SK-N-SH (cell line): ENCODE results near the gene EMP2. TPM values are rescaled to one million over a fixed set of nuclear protein-coding genes. Genes with fewer than 3 reads are reported as not detected.
"Not testable (repeated sequence)": the region's sequence is repeated elsewhere in the genome, so short reads cannot be mapped to it uniquely, and the experiment has no call there.

Experiments used
- CTCF ChIA-PET: fragments of 300-600, 350-600 bp; formaldehyde crosslinking; extraction: SDS; loops from one replicate; lab custom pipeline; 2021; lab: Yijun Ruan, JAX
- POLR2A ChIA-PET: fragments of 350-600 bp; sonication (Branson Sonifier 250); formaldehyde crosslinking; extraction: SDS; loops from one replicate; lab custom pipeline; 2020; ENCODE audit warnings: antibody characterized with exemption, inconsistent platforms; lab: Yijun Ruan, JAX
- DNase-seq: peaks from one replicate; pipeline ENCODE4 v3.0.0; 2012
- H2AFZ ChIP-seq: fragments of 200-600 bp; sonication (generic); 2 replicates; pipeline ENCODE4 v1.8.1; 2016; ENCODE audit warnings: antibody characterized with exemption, mild to moderate bottlenecking, low read depth
- H3F3A ChIP-seq: fragments of 200-600 bp; sonication (generic); replicated peaks from 2 replicates; pipeline ENCODE3; 2016; ENCODE audit warnings: antibody characterized with exemption, mild to moderate bottlenecking; ENCODE audit not compliant: insufficient read depth
- H3K27ac ChIP-seq, 2 experiments: fragments of 200-500 bp in 1 of 2; fragments of 200-600 bp in 1 of 2; sonication (Bioruptor generic) in 1 of 2; sonication (generic), shearing (Covaris generic) in 1 of 2; 2 replicates each; pipeline versions ENCODE4 v1.5.1 to v1.6.1; 2014 to 2016; ENCODE audit warnings: low read depth in 2 of 2, inconsistent platforms in 1 of 2, low read length in 1 of 2, mild to moderate bottlenecking in 1 of 2, mixed read lengths in 1 of 2
- H3K27me3 ChIP-seq: fragments of 200-600 bp; sonication (generic), shearing (Covaris generic); 2 replicates; pipeline ENCODE4 v1.6.1; 2016; ENCODE audit warnings: mixed run types; ENCODE audit not compliant: insufficient read depth
- H3K36me3 ChIP-seq, 2 experiments: fragments of 200-500 bp in 1 of 2; fragments of 200-600 bp in 1 of 2; sonication (Bioruptor generic) in 1 of 2; sonication (generic) in 1 of 2; replicated peaks in 1 of 2; 2 replicates each; pipeline versions ENCODE3 to v1.5.1; 2014 to 2016; ENCODE audit warnings: low read length in 1 of 2, mild to moderate bottlenecking in 1 of 2; ENCODE audit not compliant: insufficient read depth in 2 of 2, control insufficient read depth in 1 of 2
- H3K4me1 ChIP-seq, 2 experiments: fragments of 200-500 bp in 1 of 2; fragments of 200-600 bp in 1 of 2; sonication (Bioruptor generic) in 1 of 2; sonication (generic), shearing (Covaris generic) in 1 of 2; 2 replicates each; pipeline versions ENCODE4 v1.5.1 to v1.6.1; 2014 to 2016; ENCODE audit warnings: low read depth in 1 of 2, low read length in 1 of 2, mixed run types in 1 of 2; ENCODE audit not compliant: insufficient read depth in 2 of 2, control insufficient read depth in 1 of 2
- H3K4me2 ChIP-seq: fragments of 200-600 bp; sonication (generic), shearing (Covaris generic); 2 replicates; pipeline ENCODE4 v1.6.1; 2017; ENCODE audit warnings: mixed run types
- H3K4me3 ChIP-seq, 2 experiments: fragments of 200-500 bp in 1 of 2; fragments of 200-600 bp in 1 of 2; sonication (Bioruptor generic) in 1 of 2; sonication (generic), shearing (Covaris generic) in 1 of 2; 2 replicates each; pipeline versions ENCODE4 v1.5.1 to v1.8.1; 2014 to 2016; ENCODE audit warnings: low read depth in 2 of 2, inconsistent platforms in 1 of 2, low read length in 1 of 2, mild to moderate bottlenecking in 1 of 2, mixed read lengths in 1 of 2, moderate library complexity in 1 of 2
- H3K79me2 ChIP-seq: fragments of 200-600 bp; sonication (generic); 2 replicates; pipeline ENCODE4 v1.8.1; 2017; ENCODE audit warnings: mild to moderate bottlenecking; ENCODE audit not compliant: insufficient read depth
- H3K9ac ChIP-seq: fragments of 200-600 bp; sonication (generic); 2 replicates; pipeline ENCODE4 v1.6.1; 2017; ENCODE audit warnings: mixed run types
- H3K9me2 ChIP-seq: fragments of 200-600 bp; sonication (generic); 2 replicates; pipeline ENCODE4 v1.6.1; 2017; ENCODE audit warnings: mixed run types
- H3K9me3 ChIP-seq: fragments of 200-600 bp; sonication (generic); 2 replicates; pipeline ENCODE4 v1.6.1; 2017; ENCODE audit warnings: mixed run types, mild to moderate bottlenecking, moderate library complexity
- H4K20me1 ChIP-seq: fragments of 200-600 bp; sonication (generic); 2 replicates; pipeline ENCODE4 v1.6.1; 2017; ENCODE audit warnings: mild to moderate bottlenecking, mixed run types; ENCODE audit not compliant: insufficient read depth
- EP300 ChIP-seq, 2 experiments: IDR thresholded peaks; 2 replicates each; pipeline versions ENCODE4 v1.4.0 to v1.6.1; 2012; ENCODE audit warnings: borderline replicate concordance in 1 of 2, low read depth in 1 of 2, low read length in 1 of 2
- FOXM1 ChIP-seq: IDR thresholded peaks from 2 replicates; pipeline ENCODE4 v1.4.0; 2012; ENCODE audit warnings: low read depth, mild to moderate bottlenecking
- IRF3 ChIP-seq: fragments of 150-350 bp; IDR thresholded peaks from 2 replicates; pipeline ENCODE4 v1.6.1; 2016; ENCODE audit warnings: mild to moderate bottlenecking, low read depth, low read length
- JUND ChIP-seq: IDR thresholded peaks from 2 replicates; pipeline ENCODE4 v1.4.0; 2012
- MAX ChIP-seq: IDR thresholded peaks from 2 replicates; pipeline ENCODE4 v1.4.0; 2012; ENCODE audit warnings: low read depth
- WGBS: methylation state at CpG from one replicate; pipeline ENCODE4 v1.1.6; 2017; ENCODE audit warnings: low lambda C conversion rate; 5-methylcytosine and 5-hydroxymethylcytosine counted together
- polyA plus RNA-seq, 3 experiments: library from polyadenylated mRNA; depleted of rRNA; stranded (reverse); fragments of >200 nt; gene quantifications; 2 replicates each; pipeline ENCODE4 v1.2.3, GENCODE V29; 2012
- TF ChIP-seq, protein P1 (sequence below): IDR thresholded peaks from 2 replicates; pipeline ENCODE4 v1.4.0; 2012; ENCODE audit warnings: low read depth, borderline replicate concordance

Gene EMP2
- polyA plus RNA-seq, 1 of the 3 experiments (the other 2 are of a cell fraction): 4.3 TPM

GRCh38 chr16:10623059-10623458 lies 42.7 kb upstream of the EMP2 start:
- Histone ChIP-seq H3K9me2 (no peaks in the 10 kb centered on the region), H3K4me1 (peaks cover 0 to 19% of the 10 kb centered on the region in 2 experiments; a peak in 1 of 4 replicates), H2AFZ (no peak overlapping the region), H3K79me2 (no peaks in the 10 kb centered on the region), H3K27ac (no peak overlapping the region), H3F3A (no peaks in the 10 kb centered on the region), H3K27me3 (no peaks in the 10 kb centered on the region), H3K36me3 (no peaks in the 10 kb centered on the region), H3K4me2 (no peak overlapping the region), H3K4me3 (no peak overlapping the region), H3K9ac (no peak overlapping the region), H3K9me3 (no peaks in the 10 kb centered on the region), H4K20me1 (no peaks in the 10 kb centered on the region)
- no peak for DNase-seq
- ChIA-PET POLR2A (no interaction called here), CTCF (no interaction called here)
- 33% methylated on average over 3 of the region's 3 CpGs for WGBS
- TF ChIP-seq FOXM1 (no peak), IRF3 (no peak), JUND (no peak), EP300 (IDR thresholded peaks at IDR 0.05; ENCODE audit: borderline replicate concordance in 1 of 2, low read depth in 1 of 2, low read length in 1 of 2) (no peak)
- TF ChIP-seq, protein P1, sequence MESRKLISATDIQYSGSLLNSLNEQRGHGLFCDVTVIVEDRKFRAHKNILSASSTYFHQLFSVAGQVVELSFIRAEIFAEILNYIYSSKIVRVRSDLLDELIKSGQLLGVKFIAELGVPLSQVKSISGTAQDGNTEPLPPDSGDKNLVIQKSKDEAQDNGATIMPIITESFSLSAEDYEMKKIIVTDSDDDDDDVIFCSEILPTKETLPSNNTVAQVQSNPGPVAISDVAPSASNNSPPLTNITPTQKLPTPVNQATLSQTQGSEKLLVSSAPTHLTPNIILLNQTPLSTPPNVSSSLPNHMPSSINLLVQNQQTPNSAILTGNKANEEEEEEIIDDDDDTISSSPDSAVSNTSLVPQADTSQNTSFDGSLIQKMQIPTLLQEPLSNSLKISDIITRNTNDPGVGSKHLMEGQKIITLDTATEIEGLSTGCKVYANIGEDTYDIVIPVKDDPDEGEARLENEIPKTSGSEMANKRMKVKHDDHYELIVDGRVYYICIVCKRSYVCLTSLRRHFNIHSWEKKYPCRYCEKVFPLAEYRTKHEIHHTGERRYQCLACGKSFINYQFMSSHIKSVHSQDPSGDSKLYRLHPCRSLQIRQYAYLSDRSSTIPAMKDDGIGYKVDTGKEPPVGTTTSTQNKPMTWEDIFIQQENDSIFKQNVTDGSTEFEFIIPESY: no peak

GRCh38 chr16:10622036-10622921 lies 41.9 kb upstream of the EMP2 start:
- TF ChIP-seq FOXM1 (no peak), MAX (no peak)
- TF ChIP-seq, all 33 proteins: peak for 0
- H3K4me1 ChIP-seq: peaks cover 3 to 27% of the 10 kb centered on the region in 2 experiments; a peak in 2 of 4 replicates
- H3K9me3 ChIP-seq: no peaks in the 10 kb centered on the region
- H3K27ac ChIP-seq: no peak overlapping the region
- ChIA-PET POLR2A (no interaction called here), CTCF (interaction anchor here (1.2 kb wide), 1 partner anchor 9 kb away, joined by 3 read pairs; no protein-coding TSS in a partner anchor)
- H3K9me2 ChIP-seq: no peaks in the 10 kb centered on the region
- no peak overlapping the region for H2AFZ ChIP-seq
- no peak overlapping the region for H3K9ac ChIP-seq
- H3K4me3 ChIP-seq: no peak overlapping the region
- no peaks in the 10 kb centered on the region for H3K27me3 ChIP-seq
- H3K36me3 ChIP-seq: no peaks in the 10 kb centered on the region
- no peak for DNase-seq
- no peaks in the 10 kb centered on the region for H4K20me1 ChIP-seq
- WGBS: 60% methylated on average over 12 of the region's 19 CpGs
- no peak overlapping the region for H3K4me2 ChIP-seq
- no peaks in the 10 kb centered on the region for H3F3A ChIP-seq
- no peaks in the 10 kb centered on the region for H3K79me2 ChIP-seq

DNA sequence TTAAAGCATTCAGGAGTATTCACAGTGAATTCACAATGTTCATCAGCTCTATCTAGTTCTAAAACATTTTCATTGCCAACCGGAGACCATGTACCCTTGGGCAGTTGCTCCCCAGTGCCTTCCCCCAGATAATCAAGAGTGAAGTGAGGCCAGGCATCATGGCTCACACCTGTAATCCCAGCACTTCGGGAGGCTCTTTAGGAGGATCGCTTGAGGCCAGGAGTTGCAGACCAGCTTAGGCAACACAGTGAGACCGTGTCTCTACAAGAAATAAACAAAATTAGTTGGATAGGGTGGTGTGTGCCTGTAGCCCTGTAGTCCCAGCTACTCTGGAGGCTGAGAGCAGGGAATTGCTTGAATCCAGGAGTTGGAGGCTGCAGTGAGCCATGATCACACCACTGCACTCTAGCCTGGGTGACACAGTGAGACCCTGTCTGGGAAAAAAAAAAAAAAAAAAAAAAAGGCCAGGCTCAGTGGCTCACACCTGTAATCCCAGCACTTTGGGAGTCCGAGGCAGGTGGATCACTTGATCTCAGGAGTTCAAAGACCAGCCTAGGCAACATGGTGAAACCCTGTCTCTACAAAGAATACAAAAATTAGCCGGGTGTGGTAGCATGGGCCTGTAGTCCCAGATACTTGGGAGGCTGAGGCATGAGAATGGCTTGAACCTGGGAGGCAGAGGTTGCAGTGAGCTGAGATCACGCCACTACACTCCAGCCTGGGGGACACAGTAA lies 41.0 kb upstream of the EMP2 start:
- CTCF ChIA-PET: interaction anchor here (1.2 kb wide), 1 partner anchor 10 kb away, joined by 3 read pairs; no protein-coding TSS in a partner anchor
- H3K9ac ChIP-seq, POLR2A ChIA-PET: not testable (repeated sequence)

More for the DNA sequence above, 41.0 kb upstream of the EMP2 start:
- not testable (repeated sequence) for H3K79me2 ChIP-seq, H3K4me2 ChIP-seq, H2AFZ ChIP-seq, H3K27ac ChIP-seq, H4K20me1 ChIP-seq, DNase-seq, H3K9me3 ChIP-seq, H3K27me3 ChIP-seq, H3K36me3 ChIP-seq, H3F3A ChIP-seq, H3K4me3 ChIP-seq, H3K9me2 ChIP-seq
- WGBS: 63% methylated on average over 7 of the region's 7 CpGs
- peaks cover 8 to 36% of the 10 kb centered on the region in 2 experiments; a peak in 2 of 4 replicates for H3K4me1 ChIP-seq
